ENCODE results near the gene REC114.

REC114 gene

DNA sequence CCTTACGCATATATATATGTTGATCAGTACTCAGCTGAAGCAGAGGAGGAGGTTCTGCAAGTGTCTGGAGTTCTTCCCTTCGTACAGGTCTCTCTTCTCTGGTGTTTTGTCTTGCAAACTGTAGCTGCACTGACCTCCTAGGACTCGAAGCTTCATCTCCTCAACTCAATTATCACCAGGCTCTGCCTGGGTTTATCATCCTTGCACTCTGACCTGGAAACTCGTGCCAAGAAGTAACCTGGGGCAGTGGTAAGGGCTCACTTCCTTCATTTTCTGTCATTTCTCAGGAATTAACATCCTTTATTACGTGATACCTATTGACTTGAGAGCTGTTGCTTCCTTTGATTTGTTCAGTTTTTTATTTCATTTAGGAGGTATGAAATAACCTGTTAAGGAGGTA, 14.4 kb downstream of the REC114 start:
- no peak for DNase-seq (ENCODE audit: low read depth)
- H3K4me3 ChIP-seq (ENCODE audit: low read length): no peak overlapping the region
- TF ChIP-seq, protein P1, sequence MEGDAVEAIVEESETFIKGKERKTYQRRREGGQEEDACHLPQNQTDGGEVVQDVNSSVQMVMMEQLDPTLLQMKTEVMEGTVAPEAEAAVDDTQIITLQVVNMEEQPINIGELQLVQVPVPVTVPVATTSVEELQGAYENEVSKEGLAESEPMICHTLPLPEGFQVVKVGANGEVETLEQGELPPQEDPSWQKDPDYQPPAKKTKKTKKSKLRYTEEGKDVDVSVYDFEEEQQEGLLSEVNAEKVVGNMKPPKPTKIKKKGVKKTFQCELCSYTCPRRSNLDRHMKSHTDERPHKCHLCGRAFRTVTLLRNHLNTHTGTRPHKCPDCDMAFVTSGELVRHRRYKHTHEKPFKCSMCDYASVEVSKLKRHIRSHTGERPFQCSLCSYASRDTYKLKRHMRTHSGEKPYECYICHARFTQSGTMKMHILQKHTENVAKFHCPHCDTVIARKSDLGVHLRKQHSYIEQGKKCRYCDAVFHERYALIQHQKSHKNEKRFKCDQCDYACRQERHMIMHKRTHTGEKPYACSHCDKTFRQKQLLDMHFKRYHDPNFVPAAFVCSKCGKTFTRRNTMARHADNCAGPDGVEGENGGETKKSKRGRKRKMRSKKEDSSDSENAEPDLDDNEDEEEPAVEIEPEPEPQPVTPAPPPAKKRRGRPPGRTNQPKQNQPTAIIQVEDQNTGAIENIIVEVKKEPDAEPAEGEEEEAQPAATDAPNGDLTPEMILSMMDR (conservative IDR thresholded peaks at IDR 0.05; ENCODE audit: low read length): no peak

GRCh38 chr15:73460662-73461061, 17.7 kb downstream of the REC114 start:
- no peak for DNase-seq (ENCODE audit: low read depth)
- TF ChIP-seq, protein P1 (conservative IDR thresholded peaks at IDR 0.05; ENCODE audit: low read length): no peak
- H3K4me3 ChIP-seq (ENCODE audit: low read length): no peak overlapping the region

GRCh38 chr15:73464602-73465001, 21.6 kb downstream of the REC114 start:
- TF ChIP-seq, protein P1 (conservative IDR thresholded peaks at IDR 0.05; ENCODE audit: low read length): peak; percentile 25; the same call in 1 of the 2 replicates
- no peak overlapping the region for H3K4me3 ChIP-seq (ENCODE audit: low read length)
- no peak for DNase-seq (ENCODE audit: low read depth)

DNA sequence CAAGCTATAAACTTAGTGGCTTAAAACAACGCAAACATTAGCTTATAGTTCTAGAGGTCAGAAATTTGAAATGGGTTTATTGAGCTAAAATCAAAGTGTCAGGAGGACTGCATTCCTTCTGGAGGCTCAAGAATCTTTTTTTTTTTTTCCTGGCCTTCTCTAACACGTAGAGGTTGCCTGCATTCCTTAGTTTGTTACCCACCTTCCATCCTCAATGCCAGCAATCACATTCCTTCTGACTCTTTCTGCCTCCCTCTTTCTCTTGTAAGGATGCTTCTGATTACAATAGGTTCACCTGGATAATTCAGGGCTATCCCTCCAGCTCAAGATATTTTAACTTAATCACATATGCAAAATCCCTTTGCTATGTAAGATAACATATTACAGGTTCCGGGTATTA, 24.8 kb downstream of the REC114 start:
- no peak for DNase-seq (ENCODE audit: low read depth)
- no peak overlapping the region for H3K4me3 ChIP-seq (ENCODE audit: low read length)
- TF ChIP-seq, protein P1 (conservative IDR thresholded peaks at IDR 0.05; ENCODE audit: low read length): no peak

- H3K4me3 ChIP-seq (ENCODE audit: low read length): no peak overlapping the region
- TF ChIP-seq, protein P1 (conservative IDR thresholded peaks at IDR 0.05; ENCODE audit: low read length): no peak
- DNase-seq (ENCODE audit: low read depth): no peak
Observed at GRCh38 chr15:73474785-73475184, 31.8 kb downstream of the REC114 start.

DNA sequence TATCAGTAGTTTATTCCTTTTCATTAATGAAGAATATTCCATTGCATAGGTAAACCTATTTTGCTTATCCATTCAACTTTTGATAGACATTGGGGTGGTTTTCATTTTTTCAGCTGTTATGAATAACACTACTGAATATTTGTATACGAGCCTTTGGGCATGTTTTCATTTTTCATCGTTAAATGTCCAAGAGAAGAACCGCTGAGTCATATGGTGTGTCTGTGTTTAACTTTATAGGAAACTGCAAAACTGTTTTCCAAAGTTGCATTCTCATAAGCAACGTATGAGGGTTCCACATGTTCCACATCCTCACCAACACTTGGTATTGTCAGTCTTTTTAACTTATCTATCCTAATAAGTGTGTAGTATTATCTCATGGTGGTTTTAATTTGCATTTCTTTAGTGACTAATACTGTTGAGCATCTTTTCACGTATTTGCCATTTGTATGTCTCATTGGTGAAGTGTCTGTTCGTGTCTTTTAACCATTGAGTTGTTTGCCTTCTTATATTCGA, 33.8 kb downstream of the REC114 start:
- DNase-seq (ENCODE audit: low read depth): no peak
- TF ChIP-seq, protein P1 (conservative IDR thresholded peaks at IDR 0.05; ENCODE audit: low read length): no peak
- H3K4me3 ChIP-seq (ENCODE audit: low read length): no peak overlapping the region

DNA sequence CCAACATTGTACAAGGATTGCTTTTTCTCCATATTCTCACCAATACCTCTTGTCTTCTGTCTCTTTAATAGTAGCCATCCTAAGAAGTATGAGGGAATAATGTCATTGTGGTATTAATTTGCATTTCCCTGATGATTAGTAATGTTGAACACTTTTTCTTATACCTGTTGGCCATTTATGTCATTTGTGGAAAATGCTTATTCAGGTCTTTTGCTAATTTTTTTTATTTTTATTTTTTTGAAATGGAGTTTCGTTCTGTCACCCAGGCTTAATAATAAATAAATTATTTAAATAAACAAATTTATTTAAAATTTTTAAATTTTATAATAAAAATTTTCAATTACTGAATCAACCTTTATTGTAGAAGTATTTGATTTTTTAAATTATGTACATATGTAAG, 37.1 kb downstream of the REC114 start:
- TF ChIP-seq, protein P1 (conservative IDR thresholded peaks at IDR 0.05; ENCODE audit: low read length): no peak
- DNase-seq (ENCODE audit: low read depth): no peak
- H3K4me3 ChIP-seq (ENCODE audit: low read length): no peak overlapping the region

Data from AG10803 (cell line).